Caki2 (cell line): ENCODE data around the gene RHBDL2. TPM values are rescaled to one million over a fixed set of nuclear protein-coding genes. Genes with fewer than 3 reads are reported as not detected.

ENCODE experiments used
- DNase-seq: peaks from one replicate; pipeline ENCODE4 v3.0.0-alpha.2; 2015; ENCODE audit warnings: low read depth
- in situ Hi-C: cut with HindIII; loops from 2 replicates; pipeline ENCODE4 v1.10.0; 2016; ENCODE audit warnings: low sequenced_read_pairs, low pct_unique_long_range_greater_than_20kb, mixed read lengths
- total RNA-seq: library from RNA; depleted of rRNA; stranded (reverse); fragments of >200 nt; shearing (Covaris generic); gene quantifications from 2 replicates; pipeline ENCODE4 v1.2.3, GENCODE V29; 2014; ENCODE audit warnings: low replicate concordance

RHBDL2 gene
- total RNA-seq, 1 experiment from 2014 or later: 2.7 TPM

DNA sequence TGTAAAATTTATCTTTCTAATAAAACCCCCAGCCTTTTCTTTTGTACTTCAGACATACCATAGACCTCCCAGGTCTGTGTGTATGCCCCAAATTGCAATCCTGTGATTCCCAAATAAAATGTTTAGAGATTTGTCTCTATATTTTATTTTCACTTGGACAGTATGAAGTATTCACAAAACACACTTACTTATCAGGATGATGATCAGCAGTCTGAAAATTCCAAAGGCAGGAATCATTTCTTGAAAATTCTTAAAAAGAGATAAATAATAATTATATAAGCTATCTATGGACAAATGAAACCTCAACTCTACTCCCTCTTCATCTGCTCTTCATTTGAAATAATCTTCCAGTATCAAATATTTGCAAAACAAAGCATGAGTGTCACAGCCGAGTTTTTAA is 48.7 kb downstream of the RHBDL2 start:
- in situ Hi-C loops: no loop called here
- no peak for DNase-seq

DNA sequence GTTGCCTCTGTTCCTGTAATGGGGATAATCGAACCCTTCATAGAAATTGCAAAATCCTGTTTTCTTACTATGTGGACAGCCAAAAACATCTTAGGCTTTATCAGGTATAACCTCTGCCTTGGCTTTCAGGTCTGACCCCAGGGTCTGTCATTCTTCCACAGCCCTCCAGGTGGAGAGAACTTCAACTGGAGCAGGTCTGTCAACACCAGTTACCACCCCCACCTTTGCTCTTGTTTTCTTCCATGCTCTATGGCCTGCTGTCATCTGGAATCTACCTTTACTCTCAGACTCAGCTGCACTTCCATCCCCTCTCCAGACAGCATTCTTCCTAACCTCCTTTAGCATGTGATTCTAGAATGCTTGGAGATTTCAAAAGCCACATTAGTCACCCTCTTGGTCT is 49.9 kb downstream of the RHBDL2 start:
- no peak for DNase-seq
- in situ Hi-C loops: no loop called here

DNA sequence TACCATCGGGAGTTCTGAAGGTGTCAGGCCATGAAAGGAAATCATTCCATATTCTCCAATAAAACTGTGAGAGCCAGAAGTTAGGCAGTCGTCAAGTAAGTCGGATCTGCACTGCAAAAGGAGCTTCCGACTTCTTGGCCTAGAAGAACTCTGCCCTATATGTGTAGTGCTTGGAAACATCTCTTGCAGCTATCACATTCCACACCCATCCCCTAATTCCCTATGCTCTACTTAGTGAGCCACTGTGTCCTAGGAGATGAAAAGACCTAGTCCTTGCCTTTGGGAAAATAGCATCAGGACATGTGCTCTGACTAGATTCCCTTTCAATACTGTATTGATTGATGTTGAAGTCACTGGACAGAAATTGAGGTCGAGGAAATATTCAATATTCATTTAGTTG is 52.0 kb downstream of the RHBDL2 start:
- in situ Hi-C loops: no loop called here
- DNase-seq: no peak

DNA sequence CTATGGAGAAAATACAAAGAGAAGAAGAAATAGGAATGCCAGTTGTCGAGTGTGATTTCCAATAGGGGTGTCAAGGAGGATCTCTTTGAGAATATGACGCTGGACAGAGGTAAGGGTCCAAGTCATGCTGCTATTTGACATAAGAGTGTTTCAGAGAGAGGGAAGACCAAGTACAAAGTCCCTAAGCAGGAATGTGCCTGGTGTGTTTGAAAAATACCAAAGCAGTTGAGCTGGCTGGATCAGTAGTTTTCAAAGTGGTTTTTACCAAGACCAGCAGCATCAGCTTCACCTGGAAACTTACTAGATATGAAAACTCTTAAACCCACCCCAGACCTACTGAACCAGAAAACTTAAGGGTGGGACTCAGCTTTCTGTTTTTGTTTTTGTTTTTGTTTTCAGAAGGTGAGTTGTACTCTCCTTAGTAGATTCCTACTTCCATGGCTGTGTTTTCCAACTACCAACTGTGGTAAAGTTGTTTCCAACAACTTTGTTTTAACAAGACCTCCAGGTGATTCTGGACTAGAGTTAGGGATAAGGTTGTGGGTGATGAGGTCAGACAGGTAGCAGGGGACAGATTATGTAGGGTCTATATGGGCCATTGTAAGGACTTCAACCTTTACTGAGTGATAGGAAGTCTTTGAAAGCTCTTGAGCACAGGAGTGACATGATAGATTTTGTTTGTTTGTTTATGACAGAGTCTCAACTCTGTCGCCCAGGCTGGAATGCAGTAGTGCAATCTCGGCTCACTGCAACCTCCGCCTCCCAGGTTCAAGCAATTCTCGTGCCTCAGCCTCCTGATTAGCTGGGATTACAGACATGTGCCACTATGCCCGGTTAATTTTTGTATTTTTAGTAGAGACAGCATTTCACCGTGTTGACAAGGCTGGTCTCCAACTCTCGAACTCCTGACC is 53.0 kb downstream of the RHBDL2 start:
- in situ Hi-C loops: no loop called here
- DNase-seq: no peak

DNA sequence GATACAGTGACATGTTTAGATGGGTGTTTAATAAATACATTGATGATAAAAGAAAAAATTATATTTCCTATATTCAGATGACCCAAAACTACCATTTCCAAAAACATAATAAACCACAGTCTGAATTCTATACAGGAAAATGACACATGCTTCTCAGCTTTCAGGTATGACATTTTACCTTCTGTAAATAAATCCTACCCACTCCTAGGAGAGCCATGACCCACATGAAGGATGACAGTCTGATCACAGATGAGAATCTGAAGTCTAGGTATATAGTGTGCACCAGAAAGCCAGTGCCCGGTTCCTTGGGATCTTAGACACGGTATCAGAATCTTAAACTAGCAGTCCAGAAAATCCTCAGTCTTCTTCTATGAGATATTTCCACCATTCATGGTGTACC is 56.5 kb downstream of the RHBDL2 start:
- in situ Hi-C loops: no loop called here
- no peak for DNase-seq

DNA sequence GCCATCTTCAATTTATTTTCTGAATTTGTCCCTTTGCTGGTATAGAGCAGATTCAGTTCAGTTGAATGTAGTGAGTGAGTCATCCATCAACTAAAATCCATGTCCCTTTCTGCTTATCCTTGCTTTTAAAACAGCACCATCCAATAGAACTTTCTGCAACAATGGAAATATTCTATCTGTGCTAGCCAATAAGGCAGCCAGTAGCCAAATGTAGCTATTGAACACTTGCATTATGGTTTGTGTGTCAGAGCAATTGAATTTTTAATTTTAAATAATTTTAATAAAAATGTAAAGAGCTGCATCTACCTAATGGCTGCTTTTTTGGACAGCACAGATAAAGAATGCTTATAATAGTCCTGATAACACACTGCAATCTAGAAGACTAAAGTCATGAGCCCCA is 60.1 kb downstream of the RHBDL2 start, which contains the start of gene GJA9:
GJA9 (minus strand) TSS at position 101 of the 400 bp plus-strand sequence. CDS start 5,489 bp downstream, outside the sequence.
- DNase-seq: no peak
- in situ Hi-C loops: no loop called here

DNA sequence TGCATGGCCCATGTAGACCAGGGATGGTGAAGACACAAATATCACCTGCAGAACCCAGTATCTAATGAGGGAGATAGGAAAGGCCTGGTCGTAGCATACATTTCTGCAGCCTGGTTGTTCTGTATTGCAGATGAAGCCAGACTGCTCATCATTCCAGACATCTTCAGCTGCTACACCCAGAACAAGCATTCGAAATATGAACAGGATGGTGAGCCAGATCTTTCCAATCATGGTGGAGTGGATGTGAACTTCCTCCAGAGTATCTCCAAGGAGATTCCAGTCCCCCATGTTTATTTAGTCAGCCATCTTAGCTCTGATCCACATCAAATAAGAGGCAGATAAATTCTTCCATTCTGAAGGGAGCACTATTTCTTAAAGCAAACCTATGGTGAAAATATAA is 65.8 kb downstream of the RHBDL2 start:
- in situ Hi-C loops: no loop called here
- no peak for DNase-seq

DNA sequence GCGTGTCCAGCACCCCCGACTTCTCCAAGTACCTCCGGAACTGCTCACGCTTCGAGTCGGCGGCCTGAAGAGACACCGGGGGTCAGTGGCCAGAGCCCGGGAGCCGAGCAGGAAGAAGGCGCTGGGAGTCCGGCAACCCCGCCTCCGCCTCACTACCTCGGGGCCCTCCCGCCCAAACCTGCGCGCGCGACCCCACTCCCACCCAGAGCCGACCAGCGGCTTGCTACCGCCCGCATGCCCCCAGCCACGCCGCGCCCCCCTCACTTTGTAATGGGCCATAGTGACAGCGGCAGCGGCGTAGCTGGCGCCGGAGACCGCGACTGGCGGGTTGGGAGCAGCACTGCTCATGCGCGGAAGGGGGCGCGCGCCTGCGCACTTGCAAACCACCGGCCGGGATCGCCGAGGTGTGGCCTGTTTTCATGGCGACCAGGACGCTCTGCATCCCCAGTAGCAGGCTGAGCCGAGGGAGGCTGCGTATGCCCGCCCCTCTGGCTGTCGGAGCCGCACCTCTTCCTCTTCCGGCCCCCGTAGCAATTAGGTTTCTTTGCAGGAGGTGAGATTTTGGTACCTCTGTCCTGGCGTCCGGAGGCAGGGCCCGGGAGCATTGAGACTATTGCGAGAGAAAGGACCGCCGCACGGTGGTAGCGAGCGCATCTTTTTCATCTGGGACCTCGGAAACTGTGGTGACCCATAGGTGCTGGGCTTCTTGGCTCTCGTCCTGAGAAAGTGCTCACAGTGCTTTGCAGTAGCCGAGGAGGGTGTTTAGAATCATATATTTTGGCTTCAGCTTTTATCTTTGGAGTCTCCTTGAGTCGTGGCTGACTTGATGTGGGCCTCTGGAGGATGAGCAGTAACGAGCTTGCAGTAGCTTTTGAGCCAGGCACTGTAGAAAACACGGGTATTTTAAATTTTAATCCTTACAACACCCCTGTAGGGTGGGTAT is 68.3 kb downstream of the RHBDL2 start, which contains the start of gene MYCBP:
MYCBP (minus strand) TSS at position 322 of the 943 bp plus-strand sequence; CDS start at position 279, 43 bp downstream.
- DNase-seq: peak; percentile 90

DNA sequence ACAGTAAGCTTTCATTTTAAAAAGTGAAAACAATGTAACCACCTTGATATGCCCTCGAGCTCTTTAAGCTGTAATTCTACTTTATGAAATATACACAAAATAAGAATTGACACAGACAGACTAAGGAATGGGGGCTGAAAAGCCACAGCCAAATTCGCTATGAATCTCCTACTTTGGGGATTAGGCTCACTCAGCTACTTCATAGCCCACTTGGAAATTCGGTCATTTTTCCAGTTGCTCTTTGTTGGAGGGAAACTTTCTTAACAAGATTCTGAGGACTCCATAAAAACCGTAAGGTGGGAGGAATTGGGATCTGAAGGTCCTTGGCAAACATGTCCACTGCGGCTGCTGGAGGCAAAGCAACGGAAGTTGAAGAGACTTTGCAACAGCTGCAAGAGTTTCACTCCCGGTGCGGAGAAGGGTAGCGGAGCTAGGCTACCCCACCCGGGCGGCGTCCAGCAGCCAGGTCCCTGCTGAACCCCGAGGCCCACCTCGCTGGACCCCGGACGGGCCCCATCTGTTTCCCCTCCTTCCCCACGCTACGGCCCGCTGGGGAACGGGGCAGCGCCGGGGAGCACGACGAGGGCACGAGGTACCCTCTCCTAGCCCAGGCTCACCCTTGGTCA is 69.1 kb downstream of the RHBDL2 start:
- no peak for DNase-seq
- in situ Hi-C loops: no loop called here

More for the DNA sequence above, 68.3 kb downstream of the RHBDL2 start, which contains the start of gene MYCBP:
- in situ Hi-C loops: no loop called here

DNA sequence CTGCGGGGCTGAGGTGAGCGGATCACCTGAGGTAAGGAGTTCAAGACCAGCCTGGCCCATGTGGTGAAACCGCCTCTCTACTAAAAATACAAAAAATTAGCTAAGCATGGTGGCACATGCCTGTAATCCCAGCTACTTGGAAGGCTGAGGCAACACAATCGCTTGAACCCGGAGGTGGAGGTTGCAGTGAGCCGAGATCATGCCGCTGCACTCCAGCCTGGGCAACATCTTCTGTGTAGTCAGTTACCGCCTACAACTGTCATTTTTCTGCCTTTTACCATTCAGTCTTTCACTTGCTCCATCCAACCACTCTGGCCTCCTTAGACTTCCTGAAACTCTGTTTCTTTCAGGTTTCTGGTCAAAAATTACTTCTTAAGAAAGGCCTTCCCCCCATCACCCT is 70.6 kb downstream of the RHBDL2 start:
- in situ Hi-C loops: no loop called here
- no peak for DNase-seq

DNA sequence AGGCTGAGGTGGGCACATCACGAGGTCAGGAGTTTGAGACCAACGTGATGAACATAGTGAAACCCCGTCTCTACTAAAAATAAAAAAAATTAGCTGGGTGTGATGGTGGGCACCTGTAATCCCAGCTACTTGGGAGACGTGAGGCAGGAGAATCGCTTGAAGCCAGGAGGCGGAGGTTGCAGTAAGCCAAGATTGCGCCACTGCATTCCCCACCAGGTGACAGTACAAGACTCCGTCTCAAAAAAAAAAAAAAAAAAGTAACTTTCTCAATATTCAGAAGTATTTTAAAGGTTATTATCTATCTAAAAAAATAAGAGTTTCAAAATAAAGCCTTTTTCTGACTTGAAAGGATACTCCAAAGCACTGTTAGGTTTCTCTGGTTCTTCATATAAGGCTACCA is 74.4 kb downstream of the RHBDL2 start:
- in situ Hi-C loops: no loop called here
- DNase-seq: no peak

DNA sequence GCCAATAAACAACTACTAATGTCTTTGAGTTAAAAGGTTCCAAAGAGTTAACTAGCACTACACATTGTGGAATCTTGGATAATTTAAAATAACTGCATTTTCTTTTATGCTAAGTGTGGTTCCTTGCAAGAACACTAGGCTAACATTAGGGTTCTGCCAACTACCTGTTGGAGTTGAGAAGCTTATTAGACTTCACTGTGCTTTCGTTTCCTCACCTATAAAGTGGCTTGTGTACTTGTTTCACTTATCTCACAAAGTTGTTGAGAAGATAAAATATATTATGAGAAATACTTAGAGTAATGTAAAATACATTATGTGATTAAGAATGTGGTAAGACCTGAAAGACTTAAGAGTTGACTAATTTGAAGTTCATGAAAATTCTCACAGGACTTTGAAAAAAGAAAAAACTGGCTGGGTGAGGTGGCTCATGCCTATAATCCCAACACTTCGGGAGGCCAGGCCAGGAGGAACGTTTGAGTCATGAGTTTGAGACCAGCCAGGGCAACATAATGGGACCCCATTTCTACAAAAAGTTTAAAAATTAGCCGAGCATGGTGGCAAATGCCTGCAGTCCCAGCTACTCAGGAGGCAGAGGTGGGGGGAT is 76.4 kb downstream of the RHBDL2 start:
- DNase-seq: no peak
- in situ Hi-C loops: no loop called here

DNA sequence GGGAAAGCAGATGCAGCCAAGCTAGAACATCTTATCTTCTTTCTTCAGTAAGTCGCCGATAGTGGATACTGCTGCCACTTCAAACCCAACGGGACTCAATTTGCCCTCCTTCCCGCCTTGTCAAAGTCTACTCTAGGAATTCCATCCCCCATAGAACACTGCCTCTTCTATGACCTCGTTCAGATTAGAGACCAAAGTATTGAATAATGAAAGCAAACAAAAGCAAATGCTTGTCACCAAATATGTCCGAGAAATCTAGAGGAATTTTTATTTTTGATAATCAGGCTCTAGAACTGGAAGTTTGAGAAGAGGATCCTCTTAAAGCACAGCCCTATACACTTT is 81.2 kb downstream of the RHBDL2 start:
- in situ Hi-C loops: no loop called here
- DNase-seq: no peak

DNA sequence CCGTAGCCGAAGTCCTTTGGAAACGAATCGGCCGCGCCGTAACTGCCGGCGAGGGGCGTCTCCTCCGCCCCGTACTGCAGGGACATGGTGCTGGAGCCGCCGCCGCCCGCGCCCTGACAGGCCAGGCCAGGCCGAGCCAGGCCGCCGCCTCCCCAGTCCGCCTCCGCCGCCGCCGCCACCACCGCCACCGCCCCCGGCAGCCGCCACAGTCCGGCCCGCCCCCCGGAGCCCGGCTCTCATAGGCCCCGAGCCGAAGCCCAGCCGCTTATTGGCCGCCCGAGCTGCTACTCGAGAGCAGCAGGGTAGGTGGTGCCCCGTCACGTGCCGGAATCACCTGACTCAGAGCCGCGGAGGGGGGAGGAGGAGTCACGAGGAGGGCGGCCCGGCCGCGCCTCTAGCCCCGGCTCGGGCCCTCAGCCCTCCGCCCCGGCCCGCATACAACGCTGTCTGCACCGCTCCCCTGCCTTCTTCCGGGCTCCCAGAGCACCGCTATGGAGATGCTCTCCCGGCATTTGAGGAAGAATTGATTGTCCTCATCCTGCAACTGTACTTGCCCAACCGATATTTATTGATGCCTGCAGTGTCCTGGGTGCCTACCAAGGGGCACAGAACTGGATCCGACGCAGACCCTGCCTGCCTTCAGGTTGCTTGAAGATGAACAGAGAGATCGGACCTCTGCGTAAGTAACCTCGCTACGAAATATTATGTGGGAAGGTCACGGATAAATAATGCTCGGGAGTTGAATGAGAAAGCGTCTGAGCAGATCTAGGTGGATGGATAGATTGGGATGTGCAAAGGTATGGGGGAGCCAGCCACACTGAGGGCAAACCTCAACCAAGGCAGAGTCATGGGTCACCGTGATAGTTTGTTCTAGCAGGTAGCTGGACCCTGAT is 81.8 kb downstream of the RHBDL2 start, which contains the start of gene RRAGC:
RRAGC (minus strand) TSS at position 212 of the 893 bp plus-strand sequence; CDS start at position 86, 126 bp downstream.
- peak; percentile 94 for DNase-seq
- in situ Hi-C loops: no loop called here

DNA sequence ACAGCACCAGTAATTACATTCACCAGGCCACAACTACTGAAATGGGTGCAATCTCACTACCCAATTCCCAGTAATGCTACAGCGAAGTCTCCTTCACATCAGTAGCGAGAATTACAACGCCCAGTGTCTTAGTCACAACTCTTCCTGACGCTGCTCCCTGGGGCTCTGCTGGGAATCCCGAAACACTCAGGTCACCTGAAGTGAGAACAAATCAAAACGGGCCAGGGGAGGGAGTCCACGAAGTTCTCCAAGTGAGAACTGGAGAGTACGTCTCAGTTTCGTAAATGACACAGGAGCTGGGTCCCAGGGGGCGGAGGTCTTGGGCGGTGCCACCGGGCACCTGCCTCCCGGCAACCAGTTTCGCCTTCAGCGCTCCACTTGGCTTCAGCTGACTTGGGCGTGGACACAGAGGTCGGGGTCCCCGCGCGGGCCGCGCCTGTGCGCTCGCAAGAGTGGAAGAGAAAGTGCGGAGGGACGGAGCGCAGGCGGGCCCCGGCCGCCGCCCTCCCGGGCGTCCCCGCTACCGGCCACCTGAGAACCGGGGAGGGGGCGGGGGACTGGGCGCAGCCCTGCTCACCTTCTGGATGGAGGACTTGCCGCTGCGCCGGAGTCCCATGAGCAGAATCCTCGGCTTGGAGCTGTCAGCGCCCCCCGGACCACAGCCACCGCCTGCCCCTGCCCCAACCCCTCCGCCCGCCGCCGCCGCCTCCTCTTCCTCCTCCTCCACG is 82.6 kb downstream of the RHBDL2 start:
- in situ Hi-C loops: no loop called here
- peak; percentile 61 for DNase-seq

DNA sequence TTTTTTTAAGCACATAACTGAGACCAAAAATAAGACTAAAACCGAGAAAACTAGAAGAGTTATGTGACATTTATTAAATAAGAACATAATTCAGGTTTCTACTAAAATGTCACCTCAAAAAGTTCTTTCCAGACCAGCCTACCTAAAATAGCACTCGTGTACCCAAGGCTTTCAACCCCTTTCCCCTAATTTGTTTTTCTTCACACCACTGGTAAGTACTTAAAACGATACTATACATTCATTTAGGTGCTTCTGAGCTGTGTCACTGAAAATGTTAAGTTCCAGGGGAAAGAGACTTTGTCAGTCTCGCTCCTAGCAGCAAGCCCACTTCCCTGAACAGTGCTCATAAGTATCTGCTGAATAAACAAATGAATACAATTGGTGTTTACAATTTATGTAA is 88.8 kb downstream of the RHBDL2 start:
- in situ Hi-C loops: no loop called here
- DNase-seq: no peak
